KOPT-K1 (cell line): ENCODE data around the gene ATP2B1.

Experiments used
- H3K27ac ChIP-seq: fragments of 200-600 bp; sonication (generic); 2 replicates; pipeline ENCODE4 v1.5.1; 2016; ENCODE audit warnings: antibody characterized with exemption, mild to moderate bottlenecking, low read depth, low read length; ENCODE audit not compliant: poor library complexity, severe bottlenecking
- H3K36me3 ChIP-seq: fragments of 200-600 bp; sonication (generic); 2 replicates; pipeline ENCODE4 v1.5.1; 2017; ENCODE audit warnings: antibody characterized with exemption, mild to moderate bottlenecking, low read length, moderate library complexity; ENCODE audit not compliant: insufficient read depth
- H3K9me3 ChIP-seq: fragments of 200-600 bp; sonication (generic); 2 replicates; pipeline ENCODE4 v1.5.1; 2017; ENCODE audit warnings: antibody characterized with exemption, low read length, mild to moderate bottlenecking; ENCODE audit not compliant: insufficient read depth, poor library complexity, severe bottlenecking

ATP2B1 gene

GRCh38 chr12:89574736-89575208 is 133.9 kb downstream of the ATP2B1 start:
- Histone ChIP-seq H3K27ac (no peak overlapping the region), H3K9me3 (no peaks in the 10 kb centered on the region), H3K36me3 (no peaks in the 10 kb centered on the region)

GRCh38 chr12:89573051-89573810 is 135.4 kb downstream of the ATP2B1 start:
- Histone ChIP-seq H3K9me3 (no peaks in the 10 kb centered on the region), H3K27ac (no peak overlapping the region), H3K36me3 (no peaks in the 10 kb centered on the region)

- Histone ChIP-seq H3K36me3 (no peaks in the 10 kb centered on the region), H3K9me3 (no peaks in the 10 kb centered on the region), H3K27ac (no peak overlapping the region)
Measured at GRCh38 chr12:89571491-89572195, 137.0 kb downstream of the ATP2B1 start.

- no peaks in the 10 kb centered on the region for H3K36me3 ChIP-seq
- H3K27ac ChIP-seq, result no peak overlapping the region
Measured at GRCh38 chr12:89568484-89568883, 140.2 kb downstream of the ATP2B1 start.

GRCh38 chr12:89567691-89568239 is 140.9 kb downstream of the ATP2B1 start:
- H3K9me3 ChIP-seq, result no peaks in the 10 kb centered on the region
- no peak overlapping the region for H3K27ac ChIP-seq
- no peaks in the 10 kb centered on the region for H3K36me3 ChIP-seq

More at GRCh38 chr12:89568484-89568883, 140.2 kb downstream of the ATP2B1 start:
- no peaks in the 10 kb centered on the region for H3K9me3 ChIP-seq

GRCh38 chr12:89566615-89567014 is 142.0 kb downstream of the ATP2B1 start:
- Histone ChIP-seq H3K36me3 (no peaks in the 10 kb centered on the region), H3K27ac (no peak overlapping the region), H3K9me3 (no peaks in the 10 kb centered on the region)

GRCh38 chr12:89565002-89565401 is 143.6 kb downstream of the ATP2B1 start:
- no peaks in the 10 kb centered on the region for H3K36me3 ChIP-seq
- H3K27ac ChIP-seq, result no peak overlapping the region
- no peaks in the 10 kb centered on the region for H3K9me3 ChIP-seq

GRCh38 chr12:89559753-89560152 is 148.9 kb downstream of the ATP2B1 start:
- H3K36me3 ChIP-seq, result no peaks in the 10 kb centered on the region
- H3K27ac ChIP-seq, result no peak overlapping the region
- no peaks in the 10 kb centered on the region for H3K9me3 ChIP-seq

GRCh38 chr12:89556976-89557375 is 151.7 kb downstream of the ATP2B1 start:
- H3K9me3 ChIP-seq, result no peaks in the 10 kb centered on the region

GRCh38 chr12:89552376-89552775 is 156.3 kb downstream of the ATP2B1 start:
- H3K27ac ChIP-seq, result no peak overlapping the region
- no peaks in the 10 kb centered on the region for H3K9me3 ChIP-seq
- no peaks in the 10 kb centered on the region for H3K36me3 ChIP-seq

More at GRCh38 chr12:89556976-89557375, 151.7 kb downstream of the ATP2B1 start:
- Histone ChIP-seq H3K27ac (no peak overlapping the region), H3K36me3 (no peaks in the 10 kb centered on the region)

GRCh38 chr12:89551747-89552146 is 156.9 kb downstream of the ATP2B1 start:
- no peaks in the 10 kb centered on the region for H3K36me3 ChIP-seq
- H3K27ac ChIP-seq, result no peak overlapping the region

GRCh38 chr12:89547101-89547500 is 161.5 kb downstream of the ATP2B1 start:
- H3K9me3 ChIP-seq, result no peaks in the 10 kb centered on the region
- no peak overlapping the region for H3K27ac ChIP-seq
- no peaks in the 10 kb centered on the region for H3K36me3 ChIP-seq

More at GRCh38 chr12:89551747-89552146, 156.9 kb downstream of the ATP2B1 start:
- H3K9me3 ChIP-seq, result no peaks in the 10 kb centered on the region

GRCh38 chr12:89546151-89546550 is 162.5 kb downstream of the ATP2B1 start:
- no peak overlapping the region for H3K27ac ChIP-seq
- H3K36me3 ChIP-seq, result no peaks in the 10 kb centered on the region
- H3K9me3 ChIP-seq, result no peaks in the 10 kb centered on the region

- no peak overlapping the region for H3K27ac ChIP-seq
- H3K36me3 ChIP-seq, result no peaks in the 10 kb centered on the region
- H3K9me3 ChIP-seq, result no peaks in the 10 kb centered on the region
Measured at GRCh38 chr12:89544681-89545184, 163.9 kb downstream of the ATP2B1 start.

- H3K27ac ChIP-seq, result no peak overlapping the region
- no peaks in the 10 kb centered on the region for H3K36me3 ChIP-seq
- no peaks in the 10 kb centered on the region for H3K9me3 ChIP-seq
Measured at GRCh38 chr12:89544022-89544421, 164.6 kb downstream of the ATP2B1 start.
